Sigmoid colon (tissue), 7 donors: Measurements from ENCODE around the gene FBXO9. TPM values are rescaled to one million over a fixed set of nuclear protein-coding genes. Genes with fewer than 3 reads are reported as not detected.

Source experiments
- DNase-seq: peaks from one replicate; pipeline ENCODE4 v3.0.0-alpha.2; 2019
- H3K27ac ChIP-seq, 4 donors: fragments of 200-600 bp; sonication (generic); one replicate each; pipeline ENCODE4 v1.5.1; 2016 to 2019; ENCODE audit warnings: mild to moderate bottlenecking in 1 of 4
- H3K27me3 ChIP-seq, 3 donors: fragments of 200-600 bp; sonication (generic); one replicate each; pipeline ENCODE4 v1.5.1; 2019; ENCODE audit warnings: mild to moderate bottlenecking in 1 of 3
- H3K36me3 ChIP-seq, 4 donors: fragments of 200-600 bp; sonication (generic); one replicate each; pipeline ENCODE4 v1.5.1; 2016 to 2019
- H3K4me1 ChIP-seq, 4 donors: fragments of 200-600 bp; sonication (generic); one replicate each; pipeline ENCODE4 v1.5.1; 2017 to 2019
- H3K4me3 ChIP-seq, 4 donors: fragments of 200-600 bp; sonication (generic); one replicate each; pipeline ENCODE4 v1.5.1; 2017 to 2019; ENCODE audit warnings: mild to moderate bottlenecking in 2 of 4, moderate library complexity in 1 of 4
- H3K9me3 ChIP-seq, 4 donors: fragments of 200-600 bp in 3 of 4; sonication (generic) in 3 of 4; one replicate each; pipeline versions ENCODE4 v1.5.1 to v1.6.1; 2013 to 2019
- EP300 ChIP-seq, 4 donors: sonication (generic); formaldehyde crosslinking; IDR thresholded peaks; one replicate each; pipeline ENCODE4 v1.6.1; 2017; ENCODE audit warnings: antibody characterized with exemption in 4 of 4
- POLR2A ChIP-seq, 2 donors: fragments of 450-650 bp; IDR thresholded peaks; one replicate each; pipeline ENCODE4 v1.6.1; 2016; ENCODE audit warnings: antibody characterized with exemption in 2 of 2, mild to moderate bottlenecking in 2 of 2, moderate library complexity in 2 of 2
- POLR2AphosphoS5 ChIP-seq, 4 donors: sonication (generic); formaldehyde crosslinking; IDR thresholded peaks; one replicate each; pipeline ENCODE4 v1.6.1; 2017; ENCODE audit warnings: antibody characterized with exemption in 4 of 4
- WGBS, 2 donors: extraction: QIAGEN DNeasy Blood & Tissue Kit; methylation state at CpG; one replicate each; pipeline ENCODE4 v1.1.7; 2013; 5-methylcytosine and 5-hydroxymethylcytosine counted together
- intact Hi-C: fragments of 100-400 bp; cut with DNase I; formaldehyde crosslinking; loops from one replicate; pipeline ENCODE4 v1.15.1; 2023
- polyA plus RNA-seq, 3 donors: library from polyadenylated mRNA; stranded (reverse); fragments of 200-250 nt; gene quantifications; one replicate each; pipeline ENCODE4 v1.2.3, GENCODE V29; 2013
- total RNA-seq, 4 donors: library from RNA; depleted of rRNA; stranded (reverse); fragments of >200 nt; gene quantifications; one replicate each; pipeline ENCODE4 v1.1.0, GENCODE V29; 2016
- TF ChIP-seq, protein P1 (sequence below), 4 experiments: fragments of 450-650 bp in 3 of 4; fragments of 200-600 bp in 1 of 4; IDR thresholded peaks; one replicate each; pipeline ENCODE4 v1.5.1; 2016 to 2019; ENCODE audit warnings: antibody characterized with exemption in 4 of 4, mild to moderate bottlenecking in 3 of 4, moderate library complexity in 2 of 4
- donor health status: healthy with polysubstance abuse.
- donor health status: Bipolar disorder and iron deficiency.
- donor health status: healthy.

The FBXO9 gene
- total and polyA plus RNA-seq, 7 donors: 22.4 to 63.1 (median 41.9) TPM

DNA sequence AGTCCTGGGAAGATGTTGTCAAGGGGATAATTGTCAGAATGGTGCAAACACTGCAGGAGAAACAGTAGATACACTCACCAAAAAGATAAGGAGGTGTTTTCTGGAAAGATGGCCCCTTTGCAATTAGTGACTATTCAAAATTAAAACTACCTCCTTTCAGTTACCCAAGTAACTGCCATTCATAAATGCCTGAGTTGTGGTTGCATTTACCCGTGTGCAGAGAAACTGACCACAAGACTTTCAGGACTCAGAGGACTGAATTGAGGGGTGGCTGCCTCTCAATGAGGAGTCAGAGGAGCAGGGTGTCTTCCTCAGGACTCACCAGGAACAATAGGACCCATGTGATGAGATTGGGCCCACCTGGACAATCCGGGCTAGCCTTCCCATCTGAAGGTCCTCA is 44.4 kb downstream of the FBXO9 start:
- no peak for DNase-seq
- Histone ChIP-seq H3K27me3 (no peaks in the 10 kb centered on the region), H3K4me3 (no peak overlapping the region), H3K9me3 (no peaks in the 10 kb centered on the region), H3K27ac (no peak overlapping the region), H3K4me1 (peaks cover 0 to 37% (median 30%) of the 10 kb centered on the region in 4 donors), H3K36me3 (no peaks in the 10 kb centered on the region)
- TF ChIP-seq POLR2A (IDR thresholded peaks at IDR 0.05) (no peak), POLR2AphosphoS5 (IDR thresholded peaks at IDR 0.05) (no peak), EP300 (IDR thresholded peaks at IDR 0.05) (no peak)
- TF ChIP-seq, protein P1, sequence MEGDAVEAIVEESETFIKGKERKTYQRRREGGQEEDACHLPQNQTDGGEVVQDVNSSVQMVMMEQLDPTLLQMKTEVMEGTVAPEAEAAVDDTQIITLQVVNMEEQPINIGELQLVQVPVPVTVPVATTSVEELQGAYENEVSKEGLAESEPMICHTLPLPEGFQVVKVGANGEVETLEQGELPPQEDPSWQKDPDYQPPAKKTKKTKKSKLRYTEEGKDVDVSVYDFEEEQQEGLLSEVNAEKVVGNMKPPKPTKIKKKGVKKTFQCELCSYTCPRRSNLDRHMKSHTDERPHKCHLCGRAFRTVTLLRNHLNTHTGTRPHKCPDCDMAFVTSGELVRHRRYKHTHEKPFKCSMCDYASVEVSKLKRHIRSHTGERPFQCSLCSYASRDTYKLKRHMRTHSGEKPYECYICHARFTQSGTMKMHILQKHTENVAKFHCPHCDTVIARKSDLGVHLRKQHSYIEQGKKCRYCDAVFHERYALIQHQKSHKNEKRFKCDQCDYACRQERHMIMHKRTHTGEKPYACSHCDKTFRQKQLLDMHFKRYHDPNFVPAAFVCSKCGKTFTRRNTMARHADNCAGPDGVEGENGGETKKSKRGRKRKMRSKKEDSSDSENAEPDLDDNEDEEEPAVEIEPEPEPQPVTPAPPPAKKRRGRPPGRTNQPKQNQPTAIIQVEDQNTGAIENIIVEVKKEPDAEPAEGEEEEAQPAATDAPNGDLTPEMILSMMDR (IDR thresholded peaks at IDR 0.05): no peak
- 83 to 91% methylated on average over 2 of the region's 2 CpGs for WGBS, 2 donors
- intact Hi-C loops: no loop called here

DNA sequence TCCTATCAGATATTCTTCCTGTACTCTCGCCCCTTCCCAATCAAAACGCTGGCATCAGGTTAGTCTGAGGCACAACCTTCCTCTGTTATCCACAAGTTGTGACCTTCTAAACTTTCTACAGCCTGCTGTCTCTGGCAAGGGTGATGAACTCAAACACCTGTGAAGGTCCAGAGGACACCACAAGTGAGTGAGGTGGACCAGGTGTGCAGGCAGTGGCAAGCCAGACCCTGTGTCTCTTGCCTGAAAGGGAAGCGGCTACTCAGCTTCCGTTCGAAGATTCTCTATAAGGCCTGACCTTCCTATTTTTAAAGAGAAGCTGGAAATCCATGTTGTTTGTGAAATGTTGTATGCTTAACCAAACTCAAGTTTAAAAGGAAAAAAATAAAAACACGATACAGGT is 46.7 kb downstream of the FBXO9 start:
- H3K4me1 ChIP-seq: peaks cover 0 to 28% (median 21%) of the 10 kb centered on the region in 4 donors
- peak overlapping the region in 1 of 4 donors; percentile 57 for H3K27ac ChIP-seq
- no peaks in the 10 kb centered on the region for H3K9me3 ChIP-seq
- H3K27me3 ChIP-seq: no peaks in the 10 kb centered on the region
- 49 to 80% methylated on average over 6 of the region's 6 CpGs for WGBS, 2 donors
- no peak for DNase-seq
- H3K4me3 ChIP-seq: no peak overlapping the region
- H3K36me3 ChIP-seq: no peaks in the 10 kb centered on the region
- intact Hi-C loops: no loop called here
- TF ChIP-seq, protein P1 (IDR thresholded peaks at IDR 0.05): no peak
- TF ChIP-seq POLR2A (IDR thresholded peaks at IDR 0.05): no peak
- TF ChIP-seq POLR2AphosphoS5 (IDR thresholded peaks at IDR 0.05): no peak
- no peak for TF ChIP-seq EP300 (IDR thresholded peaks at IDR 0.05)

DNA sequence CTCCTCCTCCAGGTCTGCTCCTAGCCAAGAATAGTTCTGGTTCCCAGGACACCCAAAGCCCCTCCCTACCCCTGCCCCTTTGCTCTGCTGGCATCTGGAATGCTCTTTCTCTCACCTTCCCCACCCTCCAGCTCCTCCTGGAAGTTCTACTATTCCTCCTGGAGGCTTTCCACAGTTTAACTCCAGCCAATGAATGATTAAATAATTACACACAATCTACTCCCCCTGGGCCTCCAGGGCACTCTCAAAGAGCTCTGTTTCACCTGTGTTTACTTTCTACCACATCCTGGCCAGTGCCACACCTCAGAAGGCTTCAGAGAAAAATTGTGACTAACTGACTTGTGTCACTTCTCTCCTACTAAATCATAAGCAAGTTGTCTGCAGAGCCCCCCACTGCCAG is 47.2 kb downstream of the FBXO9 start:
- H3K4me3 ChIP-seq: no peak overlapping the region
- peak overlapping the region in 2 of 4 donors; percentile 37 to 57 for H3K27ac ChIP-seq
- H3K4me1 ChIP-seq: peaks cover 0 to 23% (median 20%) of the 10 kb centered on the region in 4 donors
- no peaks in the 10 kb centered on the region for H3K9me3 ChIP-seq
- H3K27me3 ChIP-seq: no peaks in the 10 kb centered on the region
- TF ChIP-seq EP300 (IDR thresholded peaks at IDR 0.05): no peak
- no peak for TF ChIP-seq POLR2A (IDR thresholded peaks at IDR 0.05)
- TF ChIP-seq POLR2AphosphoS5 (IDR thresholded peaks at IDR 0.05): no peak
- TF ChIP-seq, protein P1 (IDR thresholded peaks at IDR 0.05): no peak
- no peak for DNase-seq
- H3K36me3 ChIP-seq: no peaks in the 10 kb centered on the region
- intact Hi-C loops: no loop called here

DNA sequence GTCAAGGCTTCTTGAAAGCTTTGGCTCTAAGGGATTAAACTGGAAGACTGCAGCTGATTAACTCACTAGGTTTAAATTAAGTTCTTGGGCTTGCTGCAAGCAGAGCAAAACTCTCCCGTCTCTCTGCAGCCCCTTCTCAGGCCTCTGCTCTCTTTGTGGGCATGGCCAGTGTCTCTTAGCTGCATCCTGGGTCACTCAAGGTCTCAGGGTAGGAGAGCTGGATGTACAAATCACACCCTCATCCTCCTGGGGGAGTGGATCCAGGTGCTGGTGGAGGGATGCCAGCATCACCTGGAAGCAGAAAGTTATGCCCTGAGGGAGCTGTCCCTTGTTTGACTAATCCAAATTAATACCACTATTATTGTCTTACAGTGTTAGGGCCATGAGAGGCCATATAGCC is 47.7 kb downstream of the FBXO9 start:
- Histone ChIP-seq H3K4me3 (no peak overlapping the region), H3K36me3 (no peaks in the 10 kb centered on the region), H3K27ac (peak overlapping the region; percentile 37 to 57 (median 43)), H3K9me3 (no peaks in the 10 kb centered on the region), H3K27me3 (no peaks in the 10 kb centered on the region), H3K4me1 (peaks cover 0 to 22% (median 20%) of the 10 kb centered on the region in 4 donors)
- TF ChIP-seq EP300 (IDR thresholded peaks at IDR 0.05) (no peak), POLR2A (IDR thresholded peaks at IDR 0.05) (no peak), POLR2AphosphoS5 (IDR thresholded peaks at IDR 0.05) (no peak)
- TF ChIP-seq, protein P1 (IDR thresholded peaks at IDR 0.05): no peak
- intact Hi-C loops: no loop called here
- 11 to 50% methylated on average over 1 of the region's 1 CpG for WGBS, 2 donors
- DNase-seq: no peak

DNA sequence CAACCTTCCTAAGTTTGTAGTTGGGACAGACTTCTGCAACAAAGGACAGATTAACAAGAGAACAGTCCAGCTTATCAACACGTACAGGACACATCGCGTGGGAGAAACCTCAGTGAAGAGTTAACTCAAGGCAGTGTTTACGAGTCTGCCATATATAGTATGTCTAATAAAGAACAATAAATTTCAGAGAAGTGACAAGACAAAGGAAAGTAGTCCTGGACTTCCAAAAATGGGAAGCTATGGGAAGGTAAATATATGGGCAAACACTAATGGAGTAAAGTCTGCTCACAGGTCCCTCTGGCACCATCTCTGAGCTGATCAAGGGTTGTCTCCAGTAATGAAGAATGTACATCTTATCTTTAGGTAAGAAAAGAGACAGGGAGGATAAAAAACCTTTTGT is 48.5 kb downstream of the FBXO9 start:
- intact Hi-C loops: no loop called here
- Histone ChIP-seq H3K9me3 (no peaks in the 10 kb centered on the region), H3K36me3 (no peaks in the 10 kb centered on the region), H3K4me3 (no peak overlapping the region), H3K27ac (peak overlapping the region; percentile 15 to 43 (median 40)), H3K4me1 (peaks cover 0 to 27% (median 25%) of the 10 kb centered on the region in 4 donors), H3K27me3 (no peaks in the 10 kb centered on the region)
- no peak for TF ChIP-seq POLR2AphosphoS5 (IDR thresholded peaks at IDR 0.05)
- 56 to 71% methylated on average over 4 of the region's 4 CpGs for WGBS, 2 donors
- DNase-seq: no peak
